HG03521 (cell line): Measurements from ENCODE around the gene MFSD12.
"Not testable (repeated sequence)": the region's sequence is repeated elsewhere in the genome, so short reads cannot be mapped to it uniquely, and the experiment has no call there.

ENCODE experiments used
- ATAC-seq: cut with Tn5 transposase; IDR thresholded peaks from one replicate; pipeline ENCODE4 v1.9.1; 2021; ENCODE audit warnings: mild to moderate bottlenecking, moderate library complexity; ENCODE audit not compliant: unreplicated experiment

MFSD12 gene

GRCh38 chr19:3511506-3512251 is 45.7 kb downstream of the MFSD12 start:
- no peak for ATAC-seq

DNA sequence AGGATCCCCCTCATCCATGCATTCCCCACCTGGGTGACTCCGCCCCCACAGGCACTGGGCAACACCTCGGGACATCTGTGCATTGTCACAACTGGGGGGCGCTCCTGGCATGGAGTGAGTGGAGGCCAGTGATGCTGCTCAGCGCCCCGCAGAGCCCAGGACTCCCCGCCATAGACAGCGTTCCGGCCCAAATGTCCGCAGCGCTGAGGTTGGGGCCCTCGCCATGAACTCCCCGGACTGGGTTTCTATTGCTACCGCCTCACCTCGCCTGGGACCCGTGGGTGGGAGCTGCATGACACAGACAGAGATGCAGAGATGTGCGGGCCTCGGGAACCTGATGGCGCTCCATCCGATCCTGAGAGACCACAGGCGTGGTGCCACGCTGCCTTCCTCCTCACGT is 46.7 kb downstream of the MFSD12 start:
- ATAC-seq = no peak

DNA sequence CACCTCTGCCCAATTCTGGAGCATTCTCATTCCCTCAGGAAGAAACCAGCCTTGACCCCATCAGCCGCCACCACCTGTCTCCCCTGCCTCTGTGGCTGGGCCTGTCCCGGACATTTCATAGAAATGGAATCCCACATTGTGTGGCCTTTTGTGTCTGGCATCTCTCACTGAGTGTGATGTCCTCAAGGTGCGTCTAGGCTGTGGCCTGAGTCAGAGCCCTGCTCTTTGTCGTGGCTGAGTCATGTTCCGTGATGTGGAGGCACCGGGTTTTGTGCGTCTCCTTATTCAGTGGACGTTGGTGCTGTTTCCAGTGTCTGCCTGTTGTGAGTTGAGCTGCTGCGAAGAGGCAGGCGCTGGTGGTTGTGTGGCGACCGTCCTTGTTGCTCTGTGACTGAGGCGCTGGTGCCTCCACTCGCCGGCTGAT is 47.8 kb downstream of the MFSD12 start:
- ATAC-seq = no peak

GRCh38 chr19:3508771-3509535 is 48.4 kb downstream of the MFSD12 start:
- no peak for ATAC-seq

DNA sequence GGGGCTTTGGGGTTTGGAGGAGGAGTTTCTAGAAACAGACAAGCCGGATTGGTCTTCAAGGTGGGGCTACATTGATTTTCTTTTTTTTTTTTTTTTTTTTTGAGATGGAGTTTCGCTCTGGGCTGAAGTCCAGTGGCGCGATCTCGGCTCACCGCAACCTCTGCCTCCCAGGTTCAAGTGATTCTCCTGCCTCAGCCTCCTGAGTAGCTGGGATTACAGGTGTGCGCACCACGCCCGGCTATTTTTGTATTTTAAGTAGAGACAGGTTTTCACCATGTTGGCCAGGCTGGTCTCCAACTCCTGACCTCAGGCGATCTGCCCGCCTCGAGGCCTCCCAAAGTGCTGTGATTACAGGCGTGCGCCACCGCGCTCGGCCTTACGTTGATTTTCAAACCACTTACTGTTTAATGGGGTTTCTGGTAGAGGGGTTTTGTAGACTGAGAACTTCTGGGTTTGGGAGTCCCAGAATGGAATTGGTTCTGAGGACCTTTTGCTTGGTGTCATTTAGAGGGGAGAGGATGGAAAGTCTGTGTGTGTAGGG is 49.2 kb downstream of the MFSD12 start:
- ATAC-seq = not testable (repeated sequence)

- no peak for ATAC-seq
These were observed 49.8 kb downstream of the MFSD12 start for GRCh38 chr19:3507371-3508120.

DNA sequence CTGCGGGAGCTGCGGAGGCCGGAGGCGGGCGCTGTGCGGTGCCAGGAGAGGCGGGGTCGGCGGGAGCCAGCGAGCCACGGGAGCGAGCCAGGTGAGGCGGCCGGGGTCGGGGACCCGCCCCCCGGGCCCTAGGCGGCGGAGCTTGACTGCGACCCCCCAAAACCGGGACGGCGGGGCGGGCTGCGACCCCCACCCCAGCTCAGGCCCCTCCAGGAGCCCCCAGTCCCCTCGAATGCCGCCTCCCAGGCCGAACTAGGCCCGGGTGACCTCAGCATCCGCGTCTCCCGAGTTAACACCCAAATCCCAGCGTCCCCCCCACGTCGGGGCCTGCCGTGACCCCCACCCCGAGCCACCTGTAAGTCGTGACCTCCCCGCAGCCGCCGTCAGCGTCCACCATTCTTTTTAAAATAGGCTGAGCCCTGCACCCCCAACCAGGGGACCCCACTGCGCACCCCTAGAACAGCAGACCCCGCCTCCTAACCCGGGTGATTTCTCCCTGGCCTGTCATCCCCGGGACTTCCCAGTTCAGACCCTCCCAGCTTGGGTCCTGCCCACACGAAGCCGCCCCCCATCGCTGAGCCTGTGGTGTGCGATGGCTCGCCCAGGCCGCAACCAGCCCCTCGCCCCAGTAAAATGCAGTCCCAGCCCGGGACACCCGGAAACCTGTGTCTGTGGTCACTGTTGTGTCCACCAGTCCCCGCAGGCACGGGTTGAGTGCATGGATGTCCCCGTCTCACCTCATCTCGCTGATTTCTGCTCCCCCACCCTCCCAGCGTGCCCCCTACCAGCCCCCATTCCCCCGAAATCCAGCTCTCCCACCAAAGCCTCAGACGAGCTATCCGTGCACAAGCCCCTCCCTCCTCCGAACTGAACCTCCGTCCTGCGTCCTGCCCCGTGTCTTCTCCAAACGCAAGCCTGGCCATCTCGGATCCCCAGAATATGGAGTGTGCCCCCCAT is 50.7 kb downstream of the MFSD12 start:
- peak; percentile 5 for ATAC-seq

DNA sequence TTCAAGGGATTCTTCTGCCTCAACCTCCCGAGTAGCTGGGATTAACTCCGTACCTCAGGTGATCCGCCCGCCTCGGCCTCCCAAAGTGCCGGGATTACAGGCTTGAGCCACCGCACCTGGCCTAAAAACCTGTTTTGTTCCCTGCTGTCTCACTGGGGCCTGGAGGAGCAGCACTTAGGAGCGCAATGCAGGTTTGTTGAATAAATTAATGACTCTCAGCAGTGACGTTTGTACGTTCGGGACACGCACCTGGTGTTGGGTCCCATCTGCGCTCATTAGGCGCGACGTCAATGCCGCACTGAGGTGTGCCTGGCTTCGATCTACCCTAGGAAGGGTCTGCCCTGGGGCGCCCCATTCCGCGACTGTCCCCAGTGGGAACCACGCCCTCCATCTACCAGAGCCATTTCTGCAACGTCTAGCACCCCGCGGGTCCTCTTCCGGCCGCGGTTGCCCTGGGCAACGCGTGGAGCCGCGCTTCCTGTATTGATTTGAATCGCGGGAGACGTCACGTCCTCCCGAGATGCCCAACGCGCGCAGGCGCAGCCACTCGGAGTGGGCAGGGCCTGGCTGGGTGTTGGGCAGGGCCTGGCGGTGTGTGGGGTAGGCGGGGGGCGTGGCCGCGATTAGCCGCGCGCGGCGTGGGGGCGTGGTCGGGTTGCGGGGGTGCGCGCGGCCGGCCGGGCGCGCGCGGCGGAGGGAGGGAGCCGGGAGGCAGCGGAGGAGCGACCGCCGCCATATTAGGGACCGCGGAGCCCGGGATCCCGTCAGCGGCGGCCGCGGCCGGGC is 51.6 kb downstream of the MFSD12 start, which contains the start of gene FZR1:
FZR1 (plus strand) TSS at position 714 of the 786 bp plus-strand sequence. CDS start 16,679 bp downstream, outside the sequence.
- peak; percentile 89 for ATAC-seq

DNA sequence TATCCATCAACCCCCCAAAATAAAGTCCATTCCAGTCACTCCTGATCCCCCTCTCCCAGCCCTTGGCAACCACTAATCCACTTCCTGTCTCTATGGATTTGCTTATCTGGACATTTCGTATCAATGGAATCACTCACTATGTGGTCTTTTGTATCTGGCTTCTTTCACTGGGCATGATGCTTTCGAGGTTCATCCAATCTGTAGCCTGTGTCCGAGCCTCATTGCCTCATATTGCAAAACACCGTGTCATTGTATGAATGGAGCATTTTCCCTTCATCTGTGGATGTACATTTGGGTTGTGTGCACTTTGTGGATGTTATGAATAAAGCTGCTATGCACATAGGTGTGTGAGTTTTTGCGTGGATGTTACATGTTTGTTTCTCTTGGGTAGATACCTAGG is 52.7 kb downstream of the MFSD12 start:
- ATAC-seq = no peak

DNA sequence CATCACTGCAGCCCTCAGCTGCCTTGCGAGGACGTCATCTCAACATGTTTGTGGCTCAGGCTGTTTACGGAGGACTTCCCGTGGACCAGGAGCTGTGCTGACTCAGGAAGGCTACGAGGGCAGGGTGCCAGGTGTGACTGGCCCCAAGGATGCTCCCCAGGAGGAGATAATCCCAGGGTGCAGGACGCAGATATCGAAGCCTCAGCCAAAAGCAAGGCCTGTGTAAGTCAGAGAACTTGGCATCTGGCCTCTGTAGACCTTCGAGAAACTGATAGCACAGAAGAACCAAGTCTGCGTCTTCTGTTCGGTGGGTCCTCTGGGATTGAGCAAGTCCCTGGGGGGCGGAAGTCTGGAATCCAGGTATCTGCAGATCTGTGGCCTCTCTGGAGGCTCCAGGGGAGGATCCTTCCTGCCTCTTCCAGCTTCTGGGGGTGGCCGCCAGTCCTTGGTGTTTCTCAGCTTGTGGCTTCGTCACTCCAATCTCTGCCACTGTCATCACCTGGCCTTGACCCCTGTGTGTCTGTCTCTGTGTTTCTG is 54.3 kb downstream of the MFSD12 start:
- ATAC-seq = no peak

- no peak for ATAC-seq
These were observed 55.6 kb downstream of the MFSD12 start for GRCh38 chr19:3501780-3502179.

- peak; percentile 71 for ATAC-seq
These were observed 56.8 kb downstream of the MFSD12 start, which contains the start of gene DOHH for GRCh38 chr19:3500429-3501101. TSS of gene DOHH (minus strand) at chr19:3500674. CDS start at chr19:3496814, 3,860 bp downstream.

DNA sequence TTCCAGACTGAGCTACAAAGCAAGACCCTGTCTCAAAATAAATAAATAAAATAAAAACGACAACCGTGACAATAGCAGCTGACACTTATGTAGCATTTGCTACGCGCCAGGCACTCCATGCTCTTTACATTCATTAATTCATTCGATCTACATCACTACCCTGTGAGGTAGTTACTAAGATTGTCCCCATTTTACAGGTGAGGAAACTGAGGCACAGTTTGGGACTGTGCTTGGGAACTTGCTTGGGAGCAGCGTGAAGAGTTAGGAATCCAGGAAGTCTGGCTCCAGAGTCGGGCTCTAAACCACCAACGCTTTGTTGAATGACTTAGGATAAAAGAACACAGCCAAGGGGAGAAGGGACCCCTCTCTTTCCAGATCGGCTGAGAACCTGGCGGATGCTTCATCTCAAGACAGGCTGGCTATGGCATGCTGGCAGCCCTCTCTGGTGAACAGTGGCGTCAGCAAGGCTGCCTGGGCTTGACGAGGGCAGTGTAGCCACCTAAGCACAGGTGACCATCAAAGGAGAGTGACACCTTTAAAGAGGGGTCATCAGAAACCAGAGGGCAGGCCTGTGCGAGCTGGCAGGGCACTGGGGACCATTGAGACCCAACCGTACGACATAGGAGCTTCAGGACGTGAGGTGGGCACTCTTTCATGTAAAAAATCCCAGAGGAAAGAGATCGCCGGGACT is 57.5 kb downstream of the MFSD12 start:
- no peak for ATAC-seq

DNA sequence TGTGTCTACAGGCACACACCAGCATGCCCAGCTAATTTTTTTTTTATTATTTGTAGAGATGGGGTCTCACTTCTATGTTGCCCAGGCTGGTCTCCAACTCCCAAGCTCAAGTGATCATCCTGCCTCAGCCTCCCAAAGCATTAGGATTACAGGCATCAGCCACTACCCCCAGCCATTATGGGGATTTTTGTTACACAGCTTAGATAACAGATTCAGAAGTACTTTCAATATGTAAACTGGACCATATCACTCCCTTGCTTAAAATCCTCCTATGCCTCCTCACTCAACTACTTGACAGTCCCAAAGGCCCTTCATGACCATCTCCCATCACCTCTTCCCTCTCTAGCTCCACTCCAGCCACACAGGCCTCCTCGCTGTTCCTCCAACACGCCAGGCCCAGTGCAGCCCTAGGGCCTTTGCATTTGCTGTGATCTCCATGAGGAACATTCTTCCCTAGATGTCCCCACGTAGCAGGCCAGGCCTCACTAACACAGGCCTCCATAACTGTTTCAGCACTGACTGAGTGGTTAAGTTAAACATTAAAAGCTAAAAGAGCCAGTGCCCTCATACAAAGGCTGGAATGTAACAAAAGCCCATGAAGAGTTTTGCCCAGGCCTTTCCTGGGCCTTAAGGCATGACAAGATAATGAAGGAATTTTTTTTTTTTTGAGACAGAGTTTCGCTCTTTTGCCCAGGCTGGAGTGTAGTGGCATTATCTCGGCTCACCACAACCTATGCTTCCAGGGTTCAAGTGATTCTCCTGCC is 59.4 kb downstream of the MFSD12 start:
- no peak for ATAC-seq

- ATAC-seq = no peak
These were observed 60.8 kb downstream of the MFSD12 start for GRCh38 chr19:3496392-3497273.

- no peak for ATAC-seq
These were observed 62.8 kb downstream of the MFSD12 start for GRCh38 chr19:3494559-3494958.
